ENCODE measurements around the gene MINDY1. TPM values are rescaled to one million over a fixed set of nuclear protein-coding genes. Genes with fewer than 3 reads are reported as not detected.

The MINDY1 gene
- polyA plus RNA-seq, 1 experiment: 13.0 TPM

GRCh38 chr1:150994248-150994647 is 12.5 kb downstream of the MINDY1 start:
- no peak for DNase-seq (ENCODE audit: low read depth)
- TF ChIP-seq CTCF (IDR thresholded peaks at IDR 0.05; ENCODE audit: insufficient read depth, low read depth, low read length): no peak
- POLR2A ChIA-PET: no interaction called here
- no peaks in the 10 kb centered on the region for H3K27me3 ChIP-seq (ENCODE audit: control insufficient read depth, insufficient read depth, low read length)
- CTCF ChIA-PET: interaction anchor here (0.6 to 8.7 kb wide), 8 partner anchors 8 to 218 kb away, joined by 3 to 217 read pairs (median 4); partner anchors contain the start of genes ANXA9, CERS2 and MINDY1
- peaks cover 2% of the 10 kb centered on the region for H3K36me3 ChIP-seq (ENCODE audit: control insufficient read depth, insufficient read depth, low read length)
- H3K4me3 ChIP-seq (ENCODE audit: low read depth, low read length): no peak overlapping the region

GRCh38 chr1:150992626-150993025 is 14.1 kb downstream of the MINDY1 start:
- POLR2A ChIA-PET: interaction anchor here (0.6 kb wide), 1 partner anchor 22 kb away, joined by 3 read pairs; no protein-coding TSS in a partner anchor
- CTCF ChIA-PET: interaction anchor here (8.7 kb wide), 1 partner anchor 12 kb away, joined by 217 read pairs; the partner anchor contains the start of genes ANXA9 and CERS2
- Histone ChIP-seq H3K27me3 (ENCODE audit: control insufficient read depth, insufficient read depth, low read length) (no peaks in the 10 kb centered on the region), H3K36me3 (ENCODE audit: control insufficient read depth, insufficient read depth, low read length) (peaks cover 2% of the 10 kb centered on the region), H3K4me3 (ENCODE audit: low read depth, low read length) (no peak overlapping the region)
- DNase-seq (ENCODE audit: low read depth): no peak
- TF ChIP-seq CTCF (IDR thresholded peaks at IDR 0.05; ENCODE audit: insufficient read depth, low read depth, low read length): no peak

GRCh38 chr1:150987924-150988323 is 18.8 kb downstream of the MINDY1 start:
- H3K36me3 ChIP-seq (ENCODE audit: control insufficient read depth, insufficient read depth, low read length): no peaks in the 10 kb centered on the region
- H3K4me3 ChIP-seq (ENCODE audit: low read depth, low read length): no peak overlapping the region
- no peaks in the 10 kb centered on the region for H3K27me3 ChIP-seq (ENCODE audit: control insufficient read depth, insufficient read depth, low read length)
- no peak for DNase-seq (ENCODE audit: low read depth)
- no peak for TF ChIP-seq CTCF (IDR thresholded peaks at IDR 0.05; ENCODE audit: insufficient read depth, low read depth, low read length)
- CTCF ChIA-PET: interaction anchor here (1.8 to 16.5 kb wide), 3 partner anchors 8 to 19 kb away, joined by 6 to 217 read pairs (median 8); partner anchors contain the start of gene MINDY1
- POLR2A ChIA-PET: no interaction called here

GRCh38 chr1:150985179-150985825 is 21.4 kb downstream of the MINDY1 start:
- Histone ChIP-seq H3K36me3 (ENCODE audit: control insufficient read depth, insufficient read depth, low read length) (no peaks in the 10 kb centered on the region), H3K27me3 (ENCODE audit: control insufficient read depth, insufficient read depth, low read length) (no peaks in the 10 kb centered on the region), H3K4me3 (ENCODE audit: low read depth, low read length) (no peak overlapping the region)
- TF ChIP-seq CTCF (IDR thresholded peaks at IDR 0.05; ENCODE audit: insufficient read depth, low read depth, low read length): no peak
- ChIA-PET CTCF (interaction anchor here (1.0 to 16.5 kb wide), 5 partner anchors 9 to 73 kb away, joined by 3 to 217 read pairs (median 5); partner anchors contain the start of gene MINDY1), POLR2A (interaction anchor here (0.7 to 1.0 kb wide), 2 partner anchors 21 to 57 kb away, joined by 3 to 18 read pairs; partner anchors contain the start of gene MINDY1)
- DNase-seq (ENCODE audit: low read depth): no peak

- no peak for DNase-seq (ENCODE audit: low read depth)
- Histone ChIP-seq H3K4me3 (ENCODE audit: low read depth, low read length) (no peak within 1 kb of the TSS), H3K27me3 (ENCODE audit: control insufficient read depth, insufficient read depth, low read length) (no peaks in the 10 kb centered on the region), H3K36me3 (ENCODE audit: control insufficient read depth, insufficient read depth, low read length) (no peaks in the 10 kb centered on the region)
- POLR2A ChIA-PET: no interaction called here
- CTCF ChIA-PET: interaction anchor here (0.6 to 16.5 kb wide), 7 partner anchors 11 to 964 kb away, joined by 3 to 217 read pairs (median 3); partner anchors contain the start of gene MINDY1
- TF ChIP-seq CTCF (IDR thresholded peaks at IDR 0.05; ENCODE audit: insufficient read depth, low read depth, low read length): no peak
Measured at GRCh38 chr1:150981805-150982712, 24.6 kb downstream of the MINDY1 start, which contains the start of gene ANXA9. Gene ANXA9 (plus strand): TSS chr1:150982292. CDS start chr1:150983106, 814 bp downstream.
